Endothelial cell of umbilical vein (primary cell): Measurements from ENCODE around the gene TRRAP. TPM values are rescaled to one million over a fixed set of nuclear protein-coding genes. Genes with fewer than 3 reads are reported as not detected.

ENCODE experiments used
- BruUV-seq: library from RNA; stranded (reverse); fragments of 400-500 nt; replicated peaks from 2 replicates; lab custom pipeline; 2021; lab: Mats Ljungman, UMichigan
- CTCF ChIA-PET: fragments of 300-600, 350-600 bp; sonication (Branson Sonifier 250); formaldehyde crosslinking; loops from one replicate; lab custom pipeline; 2021; ENCODE audit warnings: antibody characterized with exemption, inconsistent platforms; lab: Charles Lee
- POLR2A ChIA-PET: fragments of 300-600, 350-600 bp; sonication (Branson Sonifier 250); formaldehyde crosslinking; loops from one replicate; lab custom pipeline; 2021; ENCODE audit warnings: antibody characterized with exemption, inconsistent platforms; lab: Charles Lee
- DNase-seq: peaks from one replicate; pipeline ENCODE4 v3.0.0-alpha.2; 2011; ENCODE audit warnings: low read depth, low spot score
- FAIRE-seq: peaks from 2 replicates; lab custom pipeline; 2011; peaks lifted over from hg19 to GRCh38; lab: Jason Lieb, UNC
- H2AFZ ChIP-seq: 2 replicates; pipeline ENCODE4 v1.6.0; 2012; ENCODE audit warnings: low read depth, low read length, control low read depth, inconsistent platforms
- H3K27ac ChIP-seq: 2 replicates; pipeline ENCODE4 v1.5.1; 2011; ENCODE audit warnings: low read depth, mild to moderate bottlenecking, control low read depth, low read length, moderate library complexity; ENCODE audit not compliant: insufficient read depth
- H3K27me3 ChIP-seq, 2 experiments: 2 replicates each; pipeline versions ENCODE4 v1.6.0 to v1.6.1; 2011; ENCODE audit warnings: low read length in 2 of 2, mixed read lengths in 1 of 2; ENCODE audit not compliant: control insufficient read depth in 2 of 2, insufficient read depth in 2 of 2
- H3K36me3 ChIP-seq, 2 experiments: 2 replicates in 1 of 2; 3 replicates in 1 of 2; pipeline ENCODE4 v1.5.1; 2011; ENCODE audit warnings: low read length in 2 of 2, mild to moderate bottlenecking in 1 of 2, moderate library complexity in 1 of 2; ENCODE audit not compliant: control insufficient read depth in 2 of 2, insufficient read depth in 2 of 2; ENCODE audit errors: extremely low read depth in 1 of 2
- H3K4me1 ChIP-seq: 3 replicates; pipeline ENCODE4 v1.5.1; 2011; ENCODE audit warnings: mild to moderate bottlenecking, low read length; ENCODE audit not compliant: control insufficient read depth, insufficient read depth; ENCODE audit errors: extremely low read depth
- H3K4me2 ChIP-seq: 2 replicates; pipeline ENCODE4 v1.6.1; 2011; ENCODE audit warnings: low read length, control low read depth, mixed read lengths; ENCODE audit not compliant: insufficient read depth
- H3K4me3 ChIP-seq, 3 experiments: fragments of 200-600 bp in 1 of 3; sonication (generic), shearing (Covaris generic) in 1 of 3; replicated peaks in 1 of 3; 2 replicates each; pipeline ENCODE4 v1.5.1; 2011 to 2016; ENCODE audit warnings: control low read depth in 3 of 3, low read length in 3 of 3, mild to moderate bottlenecking in 2 of 3, inconsistent platforms in 1 of 3, low read depth in 1 of 3, moderate library complexity in 1 of 3; ENCODE audit not compliant: insufficient read depth in 1 of 3
- H3K79me2 ChIP-seq: 2 replicates; pipeline ENCODE4 v1.6.0; 2012; ENCODE audit warnings: low read length, inconsistent platforms; ENCODE audit not compliant: control insufficient read depth, insufficient read depth
- H3K9ac ChIP-seq: replicated peaks from 2 replicates; pipeline ENCODE3; 2011; ENCODE audit warnings: low read length, control low read depth; ENCODE audit not compliant: insufficient read depth; ENCODE audit errors: extremely low read depth
- H3K9me1 ChIP-seq: replicated peaks from 3 replicates; pipeline ENCODE4 v1.6.0; 2011; ENCODE audit warnings: mild to moderate bottlenecking, low read length; ENCODE audit not compliant: control insufficient read depth, insufficient read depth; ENCODE audit errors: extremely low read depth
- H3K9me3 ChIP-seq: replicated peaks from 2 replicates; pipeline ENCODE4 v1.5.1; 2012; ENCODE audit warnings: low read length, inconsistent platforms; ENCODE audit not compliant: control insufficient read depth, insufficient read depth
- H4K20me1 ChIP-seq: replicated peaks from 2 replicates; pipeline ENCODE3; 2011; ENCODE audit warnings: mild to moderate bottlenecking, low read length; ENCODE audit not compliant: control insufficient read depth, insufficient read depth; ENCODE audit errors: extremely low read depth
- EZH2 ChIP-seq: IDR thresholded peaks from 2 replicates; pipeline ENCODE4 v1.6.1; 2012; ENCODE audit warnings: borderline replicate concordance, low read depth, mild to moderate bottlenecking, moderate library complexity, low read length, inconsistent platforms; ENCODE audit not compliant: severe bottlenecking
- FOS ChIP-seq: IDR thresholded peaks from 2 replicates; pipeline ENCODE4 v1.6.1; 2011; ENCODE audit warnings: mild to moderate bottlenecking, low read length, moderate library complexity, borderline replicate concordance; ENCODE audit not compliant: insufficient read depth
- GATA2 ChIP-seq: IDR thresholded peaks from 2 replicates; pipeline ENCODE4 v1.7.0; 2011; ENCODE audit warnings: low read depth, mild to moderate bottlenecking, moderate library complexity, mixed read lengths, low read length; ENCODE audit not compliant: insufficient read length, insufficient read depth
- JUN ChIP-seq: IDR thresholded peaks from 2 replicates; pipeline ENCODE4 v1.6.1; 2011; ENCODE audit warnings: borderline replicate concordance, low read depth; ENCODE audit not compliant: insufficient read length, insufficient read depth
- MYC ChIP-seq: IDR thresholded peaks from one replicate; pipeline ENCODE4 v1.6.1; 2011; ENCODE audit warnings: mild to moderate bottlenecking, low read depth, low read length
- POLR2A ChIP-seq: IDR thresholded peaks from 2 replicates; pipeline ENCODE4 v1.6.1; 2012; ENCODE audit warnings: low read depth, mild to moderate bottlenecking, control low read depth, low read length
- POLR2AphosphoS5 ChIP-seq: IDR thresholded peaks from 2 replicates; pipeline ENCODE4 v1.6.1; 2012; ENCODE audit warnings: low read depth, mild to moderate bottlenecking, control low read depth, low read length, moderate library complexity; ENCODE audit not compliant: insufficient read depth
- dilution Hi-C: fragments of 300-500 bp; cut with MboI; formaldehyde crosslinking; loops from one replicate; pipeline ENCODE4 v1.15.0; 2019; ENCODE audit warnings: low sequenced_read_pairs; ENCODE audit not compliant: extremely low pct_ligation_motif_present
- intact Hi-C: fragments of 100-400 bp; cut with micrococcal nuclease; formaldehyde crosslinking; loops from one replicate; pipeline ENCODE4 v1.10.0; 2022
- polyA plus RNA-seq, 4 experiments: library from polyadenylated mRNA; depleted of rRNA in 3 of 4; stranded (reverse) in 3 of 4; unstranded in 1 of 4; fragments of >200 nt; gene quantifications; 2 replicates each; pipeline versions ENCODE4 v1.2.1 to v1.2.3, GENCODE V29; 2011 to 2012; ENCODE audit warnings: missing spikeins in 1 of 4
- total RNA-seq: library from RNA; stranded (reverse); gene quantifications from 2 replicates; pipeline ENCODE4 v1.2.3, GENCODE V29; 2021
- TF ChIP-seq, protein P1 (sequence below): IDR thresholded peaks from 2 replicates; pipeline ENCODE4 v1.6.1; 2011; ENCODE audit not compliant: insufficient read depth, insufficient read length
- TF ChIP-seq, protein P2 (sequence below), 2 donors: IDR thresholded peaks; 1 replicate in 1 of 2; 2 replicates in 1 of 2; pipeline ENCODE4 v1.5.1; 2011; ENCODE audit warnings: low read length in 2 of 2, mild to moderate bottlenecking in 2 of 2, moderate library complexity in 2 of 2, control low read depth in 1 of 2, inconsistent platforms in 1 of 2, low read depth in 1 of 2; ENCODE audit not compliant: insufficient read depth in 1 of 2; ENCODE audit errors: extremely low read depth in 1 of 2

TRRAP gene
- total and polyA plus RNA-seq, 2 donors (not counting 3 experiments of a cell fraction or from before 2014, with no cell fraction given) = 21.8 to 45.8 TPM

DNA sequence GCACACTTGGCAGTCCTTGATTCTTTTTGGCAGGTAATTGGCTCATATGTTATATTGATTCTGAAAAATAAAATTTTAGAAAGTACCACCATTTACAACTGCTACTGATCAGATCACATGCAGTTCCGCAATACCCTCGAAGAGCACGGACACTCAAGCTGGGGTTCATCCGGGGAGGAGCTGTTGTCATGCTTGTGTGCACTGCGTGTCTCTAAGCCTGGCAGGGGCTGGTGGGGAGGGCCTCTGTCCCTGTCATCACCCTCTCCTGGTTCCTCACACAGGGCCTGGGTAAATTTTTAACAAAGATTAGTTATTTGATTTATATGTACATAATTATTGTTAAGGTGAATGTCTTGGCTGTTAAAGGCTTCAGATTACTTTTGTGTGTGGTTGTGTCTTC lies 45.2 kb downstream of the TRRAP start:
- intact Hi-C loops = no loop called here
- no peaks in the 10 kb centered on the region for H3K27me3 ChIP-seq

DNA sequence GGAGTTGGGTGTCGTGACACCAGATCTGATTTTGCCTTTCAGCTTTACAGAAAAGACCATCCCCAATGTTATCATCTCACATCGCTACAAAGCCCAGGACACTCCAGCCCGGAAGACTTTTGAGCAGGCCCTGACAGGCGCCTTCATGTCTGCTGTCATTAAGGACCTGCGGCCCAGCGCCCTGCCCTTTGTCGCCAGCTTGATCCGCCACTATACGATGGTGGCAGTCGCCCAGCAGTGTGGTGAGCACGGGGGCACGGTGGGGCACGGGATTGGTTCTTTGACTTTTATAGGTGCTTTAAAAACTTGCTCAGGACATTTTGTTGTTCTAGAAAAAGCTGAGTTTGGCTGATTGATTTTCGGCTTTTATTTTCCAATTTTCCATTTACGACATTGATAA lies 48.8 kb downstream of the TRRAP start:
- dilution Hi-C loops (no loop called here), intact Hi-C loops (no loop called here)
- Histone ChIP-seq H3K9me1 (no peaks in the 10 kb centered on the region), H2AFZ (no peak overlapping the region), H3K27ac (no peak overlapping the region), H3K4me1 (no peaks in the 10 kb centered on the region), H3K27me3 (no peaks in the 10 kb centered on the region), H3K4me3 (no peak overlapping the region), H3K9me3 (no peaks in the 10 kb centered on the region), H3K4me2 (no peak overlapping the region), H3K79me2 (no peaks in the 10 kb centered on the region), H4K20me1 (no peaks in the 10 kb centered on the region), H3K36me3 (peaks cover 8 to 47% of the 10 kb centered on the region in 2 experiments), H3K9ac (no peak overlapping the region)
- no TSS peak for BruUV-seq
- TF ChIP-seq, protein P1, sequence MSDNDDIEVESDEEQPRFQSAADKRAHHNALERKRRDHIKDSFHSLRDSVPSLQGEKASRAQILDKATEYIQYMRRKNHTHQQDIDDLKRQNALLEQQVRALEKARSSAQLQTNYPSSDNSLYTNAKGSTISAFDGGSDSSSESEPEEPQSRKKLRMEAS = no peak
- TF ChIP-seq FOS = no peak
- no peak for TF ChIP-seq JUN
- no peak for TF ChIP-seq EZH2
- no peak for TF ChIP-seq POLR2AphosphoS5
- TF ChIP-seq, protein P2, sequence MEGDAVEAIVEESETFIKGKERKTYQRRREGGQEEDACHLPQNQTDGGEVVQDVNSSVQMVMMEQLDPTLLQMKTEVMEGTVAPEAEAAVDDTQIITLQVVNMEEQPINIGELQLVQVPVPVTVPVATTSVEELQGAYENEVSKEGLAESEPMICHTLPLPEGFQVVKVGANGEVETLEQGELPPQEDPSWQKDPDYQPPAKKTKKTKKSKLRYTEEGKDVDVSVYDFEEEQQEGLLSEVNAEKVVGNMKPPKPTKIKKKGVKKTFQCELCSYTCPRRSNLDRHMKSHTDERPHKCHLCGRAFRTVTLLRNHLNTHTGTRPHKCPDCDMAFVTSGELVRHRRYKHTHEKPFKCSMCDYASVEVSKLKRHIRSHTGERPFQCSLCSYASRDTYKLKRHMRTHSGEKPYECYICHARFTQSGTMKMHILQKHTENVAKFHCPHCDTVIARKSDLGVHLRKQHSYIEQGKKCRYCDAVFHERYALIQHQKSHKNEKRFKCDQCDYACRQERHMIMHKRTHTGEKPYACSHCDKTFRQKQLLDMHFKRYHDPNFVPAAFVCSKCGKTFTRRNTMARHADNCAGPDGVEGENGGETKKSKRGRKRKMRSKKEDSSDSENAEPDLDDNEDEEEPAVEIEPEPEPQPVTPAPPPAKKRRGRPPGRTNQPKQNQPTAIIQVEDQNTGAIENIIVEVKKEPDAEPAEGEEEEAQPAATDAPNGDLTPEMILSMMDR (IDR thresholded peaks at IDR 0.05; ENCODE audit: extremely low read depth in 1 of 2, insufficient read depth in 1 of 2, low read depth in 1 of 2, low read length in 2 of 2) = no peak
- no peak for TF ChIP-seq POLR2A
- no peak for TF ChIP-seq GATA2
- no peak for TF ChIP-seq MYC
- ChIA-PET CTCF (no interaction called here), POLR2A (no interaction called here)
- no peak for DNase-seq
- no peak for FAIRE-seq

More for the DNA sequence above, 45.2 kb downstream of the TRRAP start:
- Histone ChIP-seq H3K27ac (no peak overlapping the region), H4K20me1 (no peaks in the 10 kb centered on the region), H3K9ac (no peak overlapping the region), H3K4me1 (no peaks in the 10 kb centered on the region), H2AFZ (no peak overlapping the region), H3K9me1 (no peaks in the 10 kb centered on the region), H3K36me3 (peaks cover 12 to 48% of the 10 kb centered on the region in 2 experiments), H3K4me3 (no peak overlapping the region), H3K4me2 (no peak overlapping the region), H3K9me3 (no peaks in the 10 kb centered on the region), H3K79me2 (no peaks in the 10 kb centered on the region)
- no peak for FAIRE-seq
- no TSS peak for BruUV-seq
- no peak for DNase-seq
- no peak for TF ChIP-seq GATA2
- ChIA-PET CTCF (interaction anchor here (1.4 kb wide), 1 partner anchor 14 kb away, joined by 4 read pairs; no protein-coding TSS in a partner anchor), POLR2A (no interaction called here)
- dilution Hi-C loops = no loop called here
